GM21717 (cell line): ENCODE measurements around the gene MISP.
"Not testable (repeated sequence)": the region's sequence is repeated elsewhere in the genome, so short reads cannot be mapped to it uniquely, and the experiment has no call there.

Source experiments
- ATAC-seq: cut with Tn5 transposase; IDR thresholded peaks from one replicate; pipeline ENCODE4 v1.9.1; 2021; ENCODE audit warnings: mild to moderate bottlenecking, moderate library complexity; ENCODE audit not compliant: unreplicated experiment

Gene MISP

GRCh38 chr19:750640-751423 lies at the start of gene MISP:
Gene MISP, plus strand, starts transcription at chr19:751112. Its CDS starts 5,835 bp downstream, at chr19:756947.
- ATAC-seq = no peak

GRCh38 chr19:702847-703246 lies 48.1 kb upstream of the MISP start:
- not testable (repeated sequence) for ATAC-seq

GRCh38 chr19:703329-703650 lies 47.6 kb upstream of the MISP start:
- ATAC-seq = no peak

- no peak for ATAC-seq
These were observed 47.1 kb upstream of the MISP start for GRCh38 chr19:703651-704446.

GRCh38 chr19:704447-704741 lies 46.5 kb upstream of the MISP start:
- no peak for ATAC-seq

- no peak for ATAC-seq
These were observed 42.5 kb upstream of the MISP start, which contains the start of gene PALM for GRCh38 chr19:708154-709143. Gene PALM, plus strand, starts transcription at chr19:708935. Its CDS starts 212 bp downstream, at chr19:709147.

- no peak for ATAC-seq
These were observed 41.5 kb upstream of the MISP start for GRCh38 chr19:709196-709964.

GRCh38 chr19:709965-710571 lies 40.8 kb upstream of the MISP start:
- ATAC-seq = no peak

GRCh38 chr19:710767-711166 lies 40.1 kb upstream of the MISP start:
- no peak for ATAC-seq

- no peak for ATAC-seq
These were observed 39.7 kb upstream of the MISP start for GRCh38 chr19:711254-711653.

- no peak for ATAC-seq
These were observed 35.6 kb upstream of the MISP start for GRCh38 chr19:715347-715746.

- ATAC-seq = no peak
These were observed 32.5 kb upstream of the MISP start for GRCh38 chr19:718251-718951.

- ATAC-seq = no peak
These were observed 31.9 kb upstream of the MISP start for GRCh38 chr19:718991-719512.

GRCh38 chr19:719636-720344 lies 31.1 kb upstream of the MISP start:
- ATAC-seq = no peak

- no peak for ATAC-seq
These were observed 30.4 kb upstream of the MISP start for GRCh38 chr19:720345-721160.

GRCh38 chr19:722553-723101 lies 28.3 kb upstream of the MISP start:
- ATAC-seq = no peak

GRCh38 chr19:723247-723646 lies 27.7 kb upstream of the MISP start:
- no peak for ATAC-seq
